ENCODE data around the gene RHOBTB1.

The RHOBTB1 gene

DNA sequence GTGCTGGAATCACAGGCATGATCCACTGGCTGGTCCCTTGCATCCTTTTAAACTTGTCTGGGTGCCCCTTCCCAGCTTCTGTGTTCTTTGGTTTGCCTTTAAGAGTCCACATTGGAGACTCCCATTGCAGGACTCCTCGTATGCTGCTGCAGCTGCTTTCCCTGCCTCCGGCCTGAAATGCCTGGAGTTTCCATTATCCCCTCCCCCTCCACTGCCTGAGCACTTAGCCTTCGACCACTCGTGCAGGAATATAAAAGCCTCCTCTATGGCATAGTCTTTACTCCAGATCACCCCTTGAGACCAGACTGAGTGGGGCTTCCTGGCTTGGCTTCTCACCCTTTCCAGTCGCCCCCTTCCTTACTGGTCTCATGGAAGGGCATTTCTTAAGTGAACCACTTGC is 80.2 kb downstream of the RHOBTB1 start:
- Histone ChIP-seq H3K36me3 (peaks cover 0 to 3% (median 0%) of the 10 kb centered on the region in 3 donors), H3K27ac (no peak overlapping the region), H3K4me1 (no peaks in the 10 kb centered on the region), H3K27me3 (no peaks in the 10 kb centered on the region), H3K4me3 (no peak overlapping the region), H3K9me3 (no peaks in the 10 kb centered on the region)
- TF ChIP-seq, protein P1, sequence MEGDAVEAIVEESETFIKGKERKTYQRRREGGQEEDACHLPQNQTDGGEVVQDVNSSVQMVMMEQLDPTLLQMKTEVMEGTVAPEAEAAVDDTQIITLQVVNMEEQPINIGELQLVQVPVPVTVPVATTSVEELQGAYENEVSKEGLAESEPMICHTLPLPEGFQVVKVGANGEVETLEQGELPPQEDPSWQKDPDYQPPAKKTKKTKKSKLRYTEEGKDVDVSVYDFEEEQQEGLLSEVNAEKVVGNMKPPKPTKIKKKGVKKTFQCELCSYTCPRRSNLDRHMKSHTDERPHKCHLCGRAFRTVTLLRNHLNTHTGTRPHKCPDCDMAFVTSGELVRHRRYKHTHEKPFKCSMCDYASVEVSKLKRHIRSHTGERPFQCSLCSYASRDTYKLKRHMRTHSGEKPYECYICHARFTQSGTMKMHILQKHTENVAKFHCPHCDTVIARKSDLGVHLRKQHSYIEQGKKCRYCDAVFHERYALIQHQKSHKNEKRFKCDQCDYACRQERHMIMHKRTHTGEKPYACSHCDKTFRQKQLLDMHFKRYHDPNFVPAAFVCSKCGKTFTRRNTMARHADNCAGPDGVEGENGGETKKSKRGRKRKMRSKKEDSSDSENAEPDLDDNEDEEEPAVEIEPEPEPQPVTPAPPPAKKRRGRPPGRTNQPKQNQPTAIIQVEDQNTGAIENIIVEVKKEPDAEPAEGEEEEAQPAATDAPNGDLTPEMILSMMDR (IDR thresholded peaks at IDR 0.05), result no peak
- DNase-seq, result no peak
- intact Hi-C loops (cut with DNase I; ENCODE audit: low total_unique reads), result no loop called here

DNA sequence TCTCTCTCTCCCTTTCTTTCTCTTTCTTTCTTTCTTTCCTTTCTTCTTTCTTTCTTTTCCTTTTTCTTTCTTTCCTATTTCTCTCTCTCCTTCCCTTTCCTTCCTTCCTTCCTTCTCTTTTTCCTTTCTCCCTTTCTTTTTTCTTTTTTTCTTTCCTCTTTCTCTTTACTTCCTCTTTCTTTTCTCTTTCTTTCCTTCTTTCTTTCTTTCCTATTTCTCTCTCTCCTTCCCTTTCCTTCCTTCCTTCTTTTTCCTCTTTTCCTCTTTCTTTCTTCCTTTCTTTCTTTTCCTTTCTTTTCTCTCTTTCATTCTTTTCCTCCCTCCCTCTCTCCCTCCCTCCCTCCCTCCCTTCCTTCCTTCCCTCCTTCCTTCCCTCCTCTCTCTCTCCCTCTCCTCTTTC is 81.5 kb downstream of the RHOBTB1 start:
- Histone ChIP-seq H3K4me1 (no peaks in the 10 kb centered on the region), H3K9me3 (no peaks in the 10 kb centered on the region), H3K27me3 (no peaks in the 10 kb centered on the region), H3K4me3 (no peak overlapping the region), H3K27ac (no peak overlapping the region), H3K36me3 (no peaks in the 10 kb centered on the region)
- no peak for DNase-seq
- intact Hi-C loops (cut with DNase I; ENCODE audit: low total_unique reads), result no loop called here
- TF ChIP-seq, protein P1 (IDR thresholded peaks at IDR 0.05), result no peak

DNA sequence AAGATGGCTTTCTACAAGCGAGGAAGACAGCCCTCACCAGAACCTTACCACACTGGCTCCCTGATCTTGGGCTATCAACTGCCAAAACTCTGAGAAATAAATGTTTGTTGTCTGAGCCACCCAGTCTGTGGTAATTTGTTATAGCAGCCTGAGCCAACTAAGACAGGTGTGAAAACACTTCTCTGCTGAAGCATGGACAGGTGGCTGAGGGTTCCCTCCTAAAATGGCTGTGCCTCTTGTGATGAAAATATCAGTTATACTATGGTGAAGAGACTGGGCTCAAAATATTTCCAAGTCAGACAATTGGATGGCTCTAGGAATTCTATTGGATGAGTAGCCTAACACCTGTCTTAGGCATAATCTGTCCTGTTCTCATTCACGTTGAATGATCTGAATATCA is 87.6 kb downstream of the RHOBTB1 start:
- H3K27ac ChIP-seq, result no peak overlapping the region
- TF ChIP-seq, protein P1 (IDR thresholded peaks at IDR 0.05), result no peak
- H3K4me3 ChIP-seq, result no peak overlapping the region
- H3K9me3 ChIP-seq, result no peaks in the 10 kb centered on the region
- H3K27me3 ChIP-seq, result no peaks in the 10 kb centered on the region
- DNase-seq, result no peak
- H3K4me1 ChIP-seq, result peaks cover 0 to 19% (median 6%) of the 10 kb centered on the region in 4 donors
- no peaks in the 10 kb centered on the region for H3K36me3 ChIP-seq
- intact Hi-C loops (cut with DNase I; ENCODE audit: low total_unique reads), result no loop called here

GRCh38 chr10:60853637-60854036 is 90.3 kb downstream of the RHOBTB1 start:
- intact Hi-C loops (cut with DNase I; ENCODE audit: low total_unique reads), result no loop called here

GRCh38 chr10:60853107-60853506 is 90.9 kb downstream of the RHOBTB1 start:
- Histone ChIP-seq H3K9me3 (no peaks in the 10 kb centered on the region), H3K4me1 (peaks cover 0 to 35% (median 18%) of the 10 kb centered on the region in 4 donors), H3K36me3 (no peaks in the 10 kb centered on the region), H3K27ac (peak overlapping the region in 1 of 2 donors; percentile 13), H3K27me3 (no peaks in the 10 kb centered on the region), H3K4me3 (no peak overlapping the region)
- TF ChIP-seq, protein P1 (IDR thresholded peaks at IDR 0.05), result no peak
- intact Hi-C loops (cut with DNase I; ENCODE audit: low total_unique reads), result no loop called here
- no peak for DNase-seq

More at GRCh38 chr10:60853637-60854036, 90.3 kb downstream of the RHOBTB1 start:
- H3K27me3 ChIP-seq, result no peaks in the 10 kb centered on the region
- peaks cover 0 to 30% (median 13%) of the 10 kb centered on the region in 4 donors for H3K4me1 ChIP-seq
- no peaks in the 10 kb centered on the region for H3K36me3 ChIP-seq
- no peak overlapping the region for H3K27ac ChIP-seq
- no peaks in the 10 kb centered on the region for H3K9me3 ChIP-seq
- TF ChIP-seq, protein P1 (IDR thresholded peaks at IDR 0.05), result no peak
- H3K4me3 ChIP-seq, result no peak overlapping the region
- DNase-seq, result no peak

DNA sequence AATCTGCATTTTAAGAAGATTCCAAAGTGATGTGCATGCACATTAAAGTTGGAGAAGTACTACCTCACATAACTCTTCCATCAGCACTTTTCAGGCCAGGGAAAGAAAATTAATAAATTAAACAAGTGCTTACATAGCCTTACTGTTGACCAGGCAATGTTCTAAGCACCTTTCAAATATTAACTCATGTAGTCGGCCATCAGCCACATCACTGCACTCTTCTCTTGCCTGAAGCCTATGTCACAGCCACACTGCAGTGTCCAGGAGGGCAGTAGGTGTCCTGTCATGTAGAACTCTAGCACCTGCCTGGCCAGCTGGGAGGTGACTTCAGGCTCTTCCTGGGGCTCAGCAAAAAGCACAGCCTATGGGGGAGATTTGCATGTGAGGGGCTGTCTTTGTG is 94.2 kb downstream of the RHOBTB1 start:
- Histone ChIP-seq H3K36me3 (no peaks in the 10 kb centered on the region), H3K4me1 (peaks cover 0 to 47% (median 20%) of the 10 kb centered on the region in 4 donors), H3K9me3 (no peaks in the 10 kb centered on the region), H3K27ac (no peak overlapping the region), H3K4me3 (no peak overlapping the region), H3K27me3 (no peaks in the 10 kb centered on the region)
- intact Hi-C loops (cut with DNase I; ENCODE audit: low total_unique reads), result no loop called here
- TF ChIP-seq, protein P1 (IDR thresholded peaks at IDR 0.05), result no peak
- no peak for DNase-seq

All from tibial artery (tissue), 4 donors.